Measurements from ENCODE around the gene ANO10.

DNA sequence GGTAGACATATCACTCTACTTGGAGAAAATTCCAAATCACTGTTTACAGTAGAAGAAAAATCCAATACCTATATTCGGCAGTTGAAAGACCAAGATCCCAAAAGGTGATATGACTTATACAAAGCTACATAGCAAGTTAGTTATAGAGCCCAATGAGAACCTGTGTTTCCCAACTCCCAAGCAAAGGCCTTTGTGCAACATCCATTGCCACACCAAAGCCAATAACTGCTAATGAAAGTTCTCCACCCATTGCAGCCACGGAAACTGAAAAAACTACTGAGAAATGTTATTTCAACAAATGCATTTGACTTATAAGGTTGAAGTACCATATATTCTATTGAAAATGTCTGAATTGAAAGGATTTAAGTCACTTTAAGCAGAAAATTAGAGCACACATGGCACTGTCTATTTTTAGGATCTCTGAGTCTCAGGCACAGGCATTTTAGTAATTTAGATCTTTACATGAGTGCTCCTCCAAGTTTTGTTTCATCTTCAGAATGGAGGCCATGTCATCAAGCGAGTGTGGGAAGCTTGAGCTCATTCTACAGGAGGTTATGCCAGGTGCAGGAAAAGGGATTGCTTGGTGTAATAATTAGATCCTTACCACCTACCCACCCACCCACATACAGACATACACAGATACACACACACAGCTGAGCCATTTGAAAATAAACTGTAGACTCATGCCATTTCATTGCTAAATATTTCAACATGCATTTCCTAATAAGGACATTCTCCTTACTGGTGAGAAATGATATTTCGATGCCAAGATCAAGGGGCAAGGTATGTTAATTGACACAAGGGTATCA is 19.7 kb upstream of the ANO10 start:
- TF ChIP-seq YY1 (IDR thresholded peaks at IDR 0.05; ENCODE audit: insufficient read depth, insufficient read length): no peak
- TF ChIP-seq ZNF274 (IDR thresholded peaks at IDR 0.05; ENCODE audit: low read depth, low read length): no peak

Measured in NT2/D1 (cell line).